ENCODE measurements around the gene NYAP2.

The NYAP2 gene

GRCh38 chr2:225493420-225494099 lies 94.0 kb downstream of the NYAP2 start:
- TF ChIP-seq, protein P1, sequence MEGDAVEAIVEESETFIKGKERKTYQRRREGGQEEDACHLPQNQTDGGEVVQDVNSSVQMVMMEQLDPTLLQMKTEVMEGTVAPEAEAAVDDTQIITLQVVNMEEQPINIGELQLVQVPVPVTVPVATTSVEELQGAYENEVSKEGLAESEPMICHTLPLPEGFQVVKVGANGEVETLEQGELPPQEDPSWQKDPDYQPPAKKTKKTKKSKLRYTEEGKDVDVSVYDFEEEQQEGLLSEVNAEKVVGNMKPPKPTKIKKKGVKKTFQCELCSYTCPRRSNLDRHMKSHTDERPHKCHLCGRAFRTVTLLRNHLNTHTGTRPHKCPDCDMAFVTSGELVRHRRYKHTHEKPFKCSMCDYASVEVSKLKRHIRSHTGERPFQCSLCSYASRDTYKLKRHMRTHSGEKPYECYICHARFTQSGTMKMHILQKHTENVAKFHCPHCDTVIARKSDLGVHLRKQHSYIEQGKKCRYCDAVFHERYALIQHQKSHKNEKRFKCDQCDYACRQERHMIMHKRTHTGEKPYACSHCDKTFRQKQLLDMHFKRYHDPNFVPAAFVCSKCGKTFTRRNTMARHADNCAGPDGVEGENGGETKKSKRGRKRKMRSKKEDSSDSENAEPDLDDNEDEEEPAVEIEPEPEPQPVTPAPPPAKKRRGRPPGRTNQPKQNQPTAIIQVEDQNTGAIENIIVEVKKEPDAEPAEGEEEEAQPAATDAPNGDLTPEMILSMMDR (conservative IDR thresholded peaks at IDR 0.05): no peak
- no peak for TF ChIP-seq ZFX (IDR thresholded peaks at IDR 0.05)
- no peak overlapping the region for H3K27ac ChIP-seq

DNA sequence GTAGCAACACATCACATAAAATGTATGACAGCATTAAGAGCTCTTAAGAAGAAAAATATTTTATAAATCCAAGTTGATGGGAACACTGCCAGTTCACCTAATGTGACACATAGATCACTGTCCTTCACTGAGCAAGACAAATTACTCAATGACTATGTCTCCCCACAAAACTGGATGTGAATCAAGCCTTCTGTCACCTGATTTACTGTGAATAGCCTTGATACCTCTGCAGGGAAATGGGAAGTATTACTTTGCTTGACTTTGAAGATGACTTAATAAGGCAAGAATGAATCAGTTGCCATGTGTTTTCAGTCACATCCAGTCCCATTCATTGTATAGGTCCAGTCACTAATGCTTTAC lies 94.6 kb downstream of the NYAP2 start:
- H3K27ac ChIP-seq: no peak overlapping the region
- TF ChIP-seq, protein P1 (conservative IDR thresholded peaks at IDR 0.05): no peak
- no peak for TF ChIP-seq ZFX (IDR thresholded peaks at IDR 0.05)

GRCh38 chr2:225495706-225496105 lies 96.2 kb downstream of the NYAP2 start:
- H3K27ac ChIP-seq: no peak overlapping the region
- TF ChIP-seq, protein P1 (conservative IDR thresholded peaks at IDR 0.05): peak; percentile 15; the same call in 1 of the 2 replicates
- TF ChIP-seq ZFX (IDR thresholded peaks at IDR 0.05): no peak

DNA sequence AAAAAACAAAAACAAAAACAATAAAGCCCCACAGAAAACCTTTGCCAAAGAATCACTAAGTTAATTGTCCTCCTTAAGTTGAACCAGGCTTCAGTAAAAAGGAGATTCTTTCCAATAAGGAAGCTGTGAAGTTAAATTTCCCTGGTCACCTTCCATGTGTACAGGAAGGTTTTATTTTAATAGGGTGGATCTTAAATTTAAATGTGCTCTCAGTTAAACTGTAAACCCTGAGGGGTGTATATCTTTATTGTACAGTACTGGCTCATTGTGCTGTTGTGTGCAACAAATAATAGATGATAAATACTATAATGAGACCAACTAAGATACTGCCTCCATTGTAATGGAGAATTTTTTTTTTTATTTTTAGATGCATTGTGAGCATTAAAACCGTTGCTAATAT lies 97.1 kb downstream of the NYAP2 start:
- no peak overlapping the region for H3K27ac ChIP-seq
- TF ChIP-seq ZFX (IDR thresholded peaks at IDR 0.05): no peak
- TF ChIP-seq, protein P1 (conservative IDR thresholded peaks at IDR 0.05): no peak

DNA sequence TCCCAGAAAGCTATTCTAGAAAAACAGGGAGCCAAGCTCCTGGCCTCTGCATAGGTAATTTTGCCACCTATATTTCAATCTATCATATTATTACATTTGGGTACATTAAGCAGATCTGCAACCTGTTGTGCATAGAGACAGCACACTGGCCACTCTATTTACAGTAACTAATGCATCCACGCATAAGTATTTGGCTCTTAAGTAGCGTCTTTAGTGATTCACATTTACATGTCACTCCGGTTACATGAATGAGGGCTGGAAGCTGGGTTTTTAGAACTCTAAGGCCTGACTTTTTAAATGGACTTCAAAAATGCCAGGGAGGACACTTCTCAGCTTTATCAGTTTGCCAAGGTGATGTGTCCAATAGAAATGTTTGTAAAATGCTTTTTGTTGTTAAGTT lies 97.7 kb downstream of the NYAP2 start:
- TF ChIP-seq, protein P1 (conservative IDR thresholded peaks at IDR 0.05): no peak
- TF ChIP-seq ZFX (IDR thresholded peaks at IDR 0.05): no peak
- no peak overlapping the region for H3K27ac ChIP-seq

DNA sequence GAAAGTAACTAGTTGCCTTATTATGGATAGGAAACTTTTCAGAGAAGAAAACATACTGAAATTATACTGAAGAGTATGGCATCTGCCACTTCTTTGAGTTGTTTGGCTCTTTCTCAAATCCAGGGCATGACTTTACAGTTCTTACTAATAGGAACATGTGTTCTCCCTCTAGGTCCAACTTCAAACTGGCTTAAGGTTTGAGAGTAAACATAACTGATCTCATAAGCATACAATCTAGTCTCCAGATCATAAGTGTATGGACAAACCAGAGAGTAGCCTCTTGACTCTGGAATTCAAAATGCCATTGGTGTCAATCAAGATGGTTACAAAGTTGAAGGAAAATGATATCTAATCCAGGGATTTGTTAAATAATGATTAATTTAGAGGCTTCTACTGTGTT lies 101.5 kb downstream of the NYAP2 start:
- no peak overlapping the region for H3K27ac ChIP-seq
- TF ChIP-seq ZFX (IDR thresholded peaks at IDR 0.05): no peak
- TF ChIP-seq, protein P1 (conservative IDR thresholded peaks at IDR 0.05): no peak

DNA sequence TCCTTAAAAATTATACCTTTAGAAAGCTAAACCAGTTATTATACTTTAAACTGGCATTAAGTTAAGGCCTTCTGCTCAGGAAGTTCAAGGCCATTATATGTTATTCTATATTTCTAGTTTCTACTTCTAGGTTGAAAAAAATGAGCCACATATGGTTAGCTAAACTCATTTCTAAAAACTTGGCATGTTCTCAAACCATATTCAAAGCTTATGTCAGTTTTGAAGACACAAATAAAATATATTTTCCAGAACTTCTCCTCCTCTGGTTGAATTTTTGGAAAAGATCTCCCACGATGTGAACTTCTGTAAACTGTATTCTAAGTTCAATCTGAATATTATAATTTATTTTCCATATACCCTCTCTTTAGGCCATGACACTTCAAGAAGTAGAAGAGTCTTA lies 103.5 kb downstream of the NYAP2 start:
- TF ChIP-seq, protein P1 (conservative IDR thresholded peaks at IDR 0.05): no peak
- TF ChIP-seq ZFX (IDR thresholded peaks at IDR 0.05): no peak
- H3K27ac ChIP-seq: no peak overlapping the region
